GM18519 (cell line): ENCODE data around the gene PLCB3.

Source experiments
- ATAC-seq: cut with Tn5 transposase; IDR thresholded peaks from one replicate; pipeline ENCODE4 v1.9.1; 2021; ENCODE audit warnings: mild to moderate bottlenecking, moderate library complexity; ENCODE audit not compliant: unreplicated experiment, low FRiP score

PLCB3 gene

GRCh38 chr11:64284048-64284961 lies 33.0 kb downstream of the PLCB3 start, which contains the start of gene BAD:
Gene BAD, minus strand, starts transcription at chr11:64284665. Its CDS starts 297 bp downstream, at chr11:64284368.
- ATAC-seq: peak; percentile 63

- peak; percentile 53 for ATAC-seq
Observed at GRCh38 chr11:64284962-64285884, 33.9 kb downstream of the PLCB3 start, which contains the start of gene GPR137. Gene GPR137, plus strand, starts transcription at chr11:64285848. Its CDS starts 677 bp downstream, at chr11:64286525.

- no peak for ATAC-seq
Observed at GRCh38 chr11:64285885-64286800, 34.8 kb downstream of the PLCB3 start.

DNA sequence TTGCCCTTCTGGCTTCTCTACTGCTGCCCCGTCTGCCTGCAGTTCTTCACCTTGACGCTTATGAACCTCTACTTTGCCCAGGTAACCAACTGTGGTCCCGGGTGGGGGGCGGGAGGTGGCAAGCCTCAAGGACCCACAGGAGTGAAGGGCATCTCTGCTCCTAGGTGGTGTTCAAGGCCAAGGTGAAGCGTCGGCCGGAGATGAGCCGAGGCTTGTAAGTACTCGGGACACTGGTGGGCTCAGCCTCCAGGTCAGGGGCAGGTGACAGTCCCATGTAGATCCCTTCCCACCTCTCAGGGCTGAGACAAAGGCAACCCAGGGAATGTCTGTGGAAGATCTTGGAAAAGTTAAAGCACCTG lies 35.5 kb downstream of the PLCB3 start:
- ATAC-seq: no peak

DNA sequence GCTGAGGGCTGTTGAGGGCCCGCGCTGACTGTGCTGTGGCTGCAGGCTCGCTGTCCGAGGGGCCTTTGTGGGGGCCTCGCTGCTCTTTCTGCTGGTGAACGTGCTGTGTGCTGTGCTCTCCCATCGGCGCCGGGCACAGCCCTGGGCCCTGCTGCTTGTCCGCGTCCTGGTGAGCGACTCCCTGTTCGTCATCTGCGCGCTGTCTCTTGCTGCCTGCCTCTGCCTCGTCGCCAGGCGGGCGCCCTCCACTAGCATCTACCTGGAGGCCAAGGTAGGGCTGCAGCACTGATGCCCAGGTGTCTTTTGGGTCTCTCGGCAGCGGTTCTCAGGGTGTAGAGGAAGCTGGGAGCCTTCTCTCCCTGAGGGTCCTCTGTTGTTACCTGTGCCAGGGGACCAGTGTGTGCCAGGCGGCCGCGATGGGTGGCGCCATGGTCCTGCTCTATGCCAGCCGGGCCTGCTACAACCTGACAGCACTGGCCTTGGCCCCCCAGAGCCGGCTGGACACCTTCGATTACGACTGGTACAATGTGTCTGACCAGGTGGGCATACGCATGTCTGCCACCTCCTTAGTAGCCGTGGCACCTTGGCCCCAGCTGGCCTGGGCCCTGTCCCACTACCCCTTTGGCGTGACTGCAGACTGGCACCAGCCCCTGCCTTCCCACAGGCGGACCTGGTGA lies 36.5 kb downstream of the PLCB3 start:
- ATAC-seq: no peak

- no peak for ATAC-seq
Observed at GRCh38 chr11:64288353-64288750, 37.0 kb downstream of the PLCB3 start.

DNA sequence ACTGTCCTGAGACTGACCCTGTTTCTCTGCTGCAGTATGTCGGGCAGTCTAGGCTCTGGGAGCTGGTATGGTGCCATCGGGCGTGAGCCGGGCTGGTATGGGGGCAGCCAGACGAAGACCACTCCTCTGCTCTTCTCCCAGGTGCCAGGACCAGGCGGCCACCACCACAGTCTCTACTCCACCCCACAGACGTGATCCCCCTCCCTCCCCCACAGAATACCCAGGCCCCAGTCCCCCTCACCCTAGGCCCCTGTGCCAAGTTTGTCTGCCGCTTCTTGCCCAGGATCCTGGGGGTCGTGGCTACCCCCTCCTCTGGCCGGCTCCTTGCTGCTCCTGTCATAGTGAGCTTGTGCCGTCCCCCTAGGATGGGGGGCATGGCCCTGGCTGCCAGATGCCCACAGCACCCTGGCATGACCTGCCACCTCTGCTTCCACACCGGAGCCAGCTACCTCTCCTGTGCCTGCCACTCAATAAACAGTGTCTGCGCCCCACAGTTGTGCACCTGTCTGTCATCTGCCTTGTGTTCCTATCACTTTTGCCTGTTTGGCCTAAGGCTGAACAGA lies 37.8 kb downstream of the PLCB3 start:
- ATAC-seq: no peak

DNA sequence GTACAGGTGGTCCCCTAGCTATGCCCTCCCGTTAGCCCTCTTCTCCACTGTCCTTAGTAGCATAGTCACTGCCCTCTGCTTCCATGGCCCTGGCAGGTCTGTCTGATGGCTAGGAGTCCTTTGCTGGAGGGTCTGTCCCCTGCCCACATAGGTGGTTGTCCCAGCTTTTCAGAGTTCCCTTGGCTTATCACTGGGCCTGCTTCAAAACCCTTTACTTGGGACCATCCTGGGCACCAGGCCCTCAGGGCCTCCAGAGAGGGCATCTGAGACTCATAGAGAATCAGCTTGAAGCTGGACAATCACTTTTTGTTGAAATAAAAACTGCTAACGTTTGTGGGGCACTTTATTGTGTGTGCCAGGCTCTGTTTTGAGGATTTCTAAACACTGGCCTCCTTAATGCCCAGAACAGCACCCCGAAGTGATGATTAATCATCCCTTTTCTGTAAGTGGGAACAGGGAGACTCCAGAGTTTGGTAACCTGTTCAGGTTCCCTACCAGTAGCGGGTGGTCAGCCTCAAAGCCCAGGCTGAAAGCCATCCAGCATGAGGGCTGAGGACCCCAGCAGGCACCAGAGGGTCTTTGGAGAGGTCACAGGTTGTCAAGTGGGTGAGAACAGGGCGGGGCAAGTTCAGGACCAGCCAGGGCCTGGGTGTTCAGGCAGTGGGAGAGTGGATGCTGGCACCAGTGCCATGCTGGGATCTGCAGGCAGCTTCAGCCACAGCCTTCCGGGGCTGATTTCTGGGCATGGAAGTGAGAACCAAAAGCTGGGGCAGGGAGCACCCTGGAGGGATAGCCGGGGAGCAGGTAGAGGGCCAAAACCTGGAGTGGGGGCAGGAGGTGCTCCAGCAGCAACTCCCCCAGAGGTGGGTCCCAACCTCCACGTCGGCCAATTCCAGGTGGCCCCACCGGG lies 39.3 kb downstream of the PLCB3 start:
- ATAC-seq: no peak

GRCh38 chr11:64291262-64291751 lies 40.0 kb downstream of the PLCB3 start, which contains the start of gene KCNK4:
Gene KCNK4, plus strand, starts transcription at chr11:64291302. Its CDS starts 1,717 bp downstream, at chr11:64293019.
- no peak for ATAC-seq

DNA sequence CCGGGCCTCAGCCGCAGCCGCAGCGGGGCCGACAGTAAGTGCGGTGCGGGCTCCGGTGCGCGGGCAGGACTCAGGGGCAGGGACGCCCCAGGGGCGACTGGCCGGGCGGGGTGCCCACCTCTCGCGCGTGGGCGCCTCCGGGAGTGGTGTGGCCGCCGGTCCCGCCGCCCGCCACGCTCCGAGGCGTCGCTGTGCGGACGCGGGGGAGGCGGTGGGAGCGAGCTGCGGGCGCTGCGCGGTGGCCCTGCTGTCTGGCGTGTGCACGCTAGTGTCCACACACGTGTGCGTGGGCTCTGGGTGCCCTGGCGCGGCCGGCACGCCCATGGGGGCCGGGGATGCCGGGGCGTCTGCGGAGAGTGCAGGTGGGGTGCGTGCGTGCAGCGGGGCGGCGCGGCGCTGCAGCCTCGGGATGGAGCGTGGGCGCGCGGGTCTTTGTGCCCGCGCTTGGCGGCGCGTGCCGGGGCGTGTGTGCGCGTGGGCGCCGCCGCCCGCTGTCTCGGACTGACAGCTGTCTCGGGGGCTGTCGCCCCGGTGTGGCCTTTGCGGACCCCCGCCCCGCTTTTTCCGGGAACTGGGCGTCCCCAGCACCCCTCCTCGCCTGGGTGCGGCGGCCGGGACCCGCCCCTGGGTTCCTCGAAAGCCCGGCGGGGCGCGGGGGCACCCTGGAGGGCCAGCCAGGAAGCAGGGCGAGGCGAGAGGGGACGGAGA lies 40.6 kb downstream of the PLCB3 start:
- ATAC-seq: no peak

DNA sequence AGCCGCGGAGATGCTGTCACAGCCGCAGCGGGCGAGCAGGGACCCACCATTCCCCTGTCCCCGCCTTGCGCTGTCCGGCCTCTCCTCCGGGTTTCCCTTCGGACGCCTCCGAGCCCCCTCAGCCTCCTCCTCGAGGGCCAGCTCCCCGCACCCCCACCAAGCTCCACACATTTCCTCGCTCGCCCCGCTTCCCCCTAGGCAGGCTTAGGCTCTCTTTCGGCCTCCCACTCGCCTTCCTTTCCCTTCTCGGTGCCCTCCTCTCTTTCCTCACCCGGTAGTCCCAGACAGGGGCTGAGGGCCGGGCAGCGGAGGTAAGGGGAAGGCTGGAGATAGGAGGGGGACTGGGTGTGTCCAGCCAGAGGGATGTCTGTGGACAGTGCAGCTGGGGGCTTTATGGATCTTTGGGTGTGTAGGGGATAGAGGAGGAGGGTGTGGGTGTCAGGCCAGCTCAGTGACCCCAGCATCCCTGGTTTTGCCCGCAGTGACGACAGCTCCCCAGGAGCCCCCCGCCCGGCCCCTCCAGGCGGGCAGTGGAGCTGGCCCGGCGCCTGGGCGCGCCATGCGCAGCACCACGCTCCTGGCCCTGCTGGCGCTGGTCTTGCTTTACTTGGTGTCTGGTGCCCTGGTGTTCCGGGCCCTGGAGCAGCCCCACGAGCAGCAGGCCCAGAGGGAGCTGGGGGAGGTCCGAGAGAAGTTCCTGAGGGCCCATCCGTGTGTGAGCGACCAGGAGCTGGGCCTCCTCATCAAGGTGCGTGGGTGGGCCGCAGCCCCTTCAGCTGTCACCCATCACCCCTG lies 41.3 kb downstream of the PLCB3 start:
- no peak for ATAC-seq

DNA sequence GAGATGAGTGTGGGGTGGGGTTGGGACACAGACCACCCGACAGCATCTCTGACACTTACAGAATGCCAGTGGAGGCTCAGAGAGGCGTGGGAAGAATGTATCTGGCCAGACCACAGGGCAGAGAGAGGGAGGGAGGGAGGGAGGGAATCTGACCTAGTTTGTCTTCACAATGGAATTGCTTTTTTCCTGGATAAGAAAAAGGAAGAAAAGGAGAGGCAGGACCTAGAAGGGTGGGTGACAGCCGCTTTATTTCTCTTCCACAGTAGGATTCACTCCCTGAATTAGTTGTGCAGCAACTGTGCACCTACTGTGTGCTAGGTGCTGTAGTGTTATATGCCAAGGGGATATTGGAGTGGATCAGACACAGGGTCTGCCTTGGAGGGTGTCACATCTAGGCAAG lies 43.4 kb downstream of the PLCB3 start:
- ATAC-seq: no peak

- ATAC-seq: no peak
Observed at GRCh38 chr11:64295760-64296159, 44.4 kb downstream of the PLCB3 start.

DNA sequence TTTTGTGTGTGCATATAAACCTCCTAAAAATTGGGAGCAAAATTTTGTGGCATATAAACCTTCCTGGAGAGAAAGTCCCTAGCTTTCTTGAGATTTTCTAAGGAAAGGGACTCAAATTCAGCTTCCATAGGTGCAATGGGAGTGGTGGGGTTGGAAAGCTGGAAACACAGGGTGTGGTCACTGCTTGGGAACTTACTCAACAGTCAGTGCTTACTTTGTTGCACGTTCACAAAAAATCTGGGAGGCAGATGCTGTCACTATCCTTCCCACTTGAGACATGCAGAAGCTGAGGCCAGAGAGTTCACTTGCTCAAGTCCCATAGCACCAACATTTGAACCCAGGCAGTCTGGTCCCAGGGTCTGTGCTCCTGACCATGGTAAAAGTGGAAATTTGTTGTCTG lies 44.9 kb downstream of the PLCB3 start:
- ATAC-seq: no peak

DNA sequence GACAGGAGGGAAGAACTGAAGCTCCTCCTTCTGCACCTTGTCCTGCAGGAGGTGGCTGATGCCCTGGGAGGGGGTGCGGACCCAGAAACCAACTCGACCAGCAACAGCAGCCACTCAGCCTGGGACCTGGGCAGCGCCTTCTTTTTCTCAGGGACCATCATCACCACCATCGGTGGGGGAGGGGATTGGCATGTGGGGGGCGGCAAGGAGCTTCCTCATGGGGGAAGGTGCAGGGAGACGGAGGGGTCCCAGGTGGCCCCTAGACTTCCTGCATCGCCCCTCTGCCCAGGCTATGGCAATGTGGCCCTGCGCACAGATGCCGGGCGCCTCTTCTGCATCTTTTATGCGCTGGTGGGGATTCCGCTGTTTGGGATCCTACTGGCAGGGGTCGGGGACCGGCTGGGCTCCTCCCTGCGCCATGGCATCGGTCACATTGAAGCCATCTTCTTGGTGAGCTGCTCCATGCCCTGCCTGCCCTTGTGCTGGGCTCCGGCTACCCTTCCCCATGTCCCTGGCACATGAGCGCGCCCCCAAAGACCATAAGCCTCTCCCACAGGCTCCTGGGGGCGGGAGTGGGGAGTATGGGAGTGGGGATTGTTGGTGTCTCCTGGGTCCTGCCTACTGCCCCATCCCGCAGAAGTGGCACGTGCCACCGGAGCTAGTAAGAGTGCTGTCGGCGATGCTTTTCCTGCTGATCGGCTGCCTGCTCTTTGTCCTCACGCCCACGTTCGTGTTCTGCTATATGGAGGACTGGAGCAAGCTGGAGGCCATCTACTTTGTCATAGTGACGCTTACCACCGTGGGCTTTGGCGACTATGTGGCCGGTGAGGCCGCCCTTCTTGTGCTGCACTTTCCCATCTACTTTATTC lies 45.7 kb downstream of the PLCB3 start:
- no peak for ATAC-seq
